ENCODE results near the gene PHAF1. TPM values are rescaled to one million over a fixed set of nuclear protein-coding genes. Genes with fewer than 3 reads are reported as not detected.

PHAF1 gene
- total and polyA plus RNA-seq, 4 donors = 26.6 to 42.4 (median 28.4) TPM

- Histone ChIP-seq H3K36me3 (ENCODE audit: control insufficient read depth in 4 of 4, insufficient read depth in 3 of 4, low read depth in 1 of 4, low read length in 3 of 4) (no peaks in the 10 kb centered on the region), H3K9ac (ENCODE audit: low read depth in 1 of 2, low read length in 2 of 2) (no peak overlapping the region), H3K4me3 (ENCODE audit: low read depth in 1 of 3, low read length in 3 of 3) (no peak overlapping the region), H3K27me3 (ENCODE audit: control insufficient read depth in 4 of 4, insufficient read depth in 4 of 4, low read length in 3 of 4) (no peaks in the 10 kb centered on the region), H3K27ac (ENCODE audit: low read depth in 1 of 2, low read length in 2 of 2) (no peak overlapping the region), H3K9me3 (ENCODE audit: control insufficient read depth in 4 of 4, low read length in 3 of 4) (no peaks in the 10 kb centered on the region), H3K4me1 (ENCODE audit: control insufficient read depth in 4 of 4, insufficient read depth in 4 of 4, low read length in 3 of 4) (peaks cover 2 to 38% (median 23%) of the 10 kb centered on the region in 4 donors)
- no peak for DNase-seq (ENCODE audit: low spot score)
- TF ChIP-seq HNF4G (IDR thresholded peaks at IDR 0.05) (no peak), FOXA2 (IDR thresholded peaks at IDR 0.05) (no peak), RXRA (IDR thresholded peaks at IDR 0.05) (no peak), MAX (IDR thresholded peaks at IDR 0.05) (no peak), TAF1 (conservative IDR thresholded peaks at IDR 0.05) (no peak), FOXA1 (IDR thresholded peaks at IDR 0.05) (no peak), ZBTB33 (IDR thresholded peaks at IDR 0.05) (no peak), HNF4A (conservative IDR thresholded peaks at IDR 0.05) (no peak), GABPA (IDR thresholded peaks at IDR 0.05 in 1 of 2, conservative IDR thresholded peaks at IDR 0.05 in 1 of 2) (no peak), YY1 (IDR thresholded peaks at IDR 0.05) (no peak), JUND (IDR thresholded peaks at IDR 0.05) (no peak), REST (IDR thresholded peaks at IDR 0.05) (no peak)
- WGBS = 78% methylated on average over 7 of the region's 7 CpGs
These were observed 47.5 kb downstream of the PHAF1 start for GRCh38 chr16:67157106-67157748.

- Histone ChIP-seq H3K9me3 (ENCODE audit: control insufficient read depth in 4 of 4, low read length in 3 of 4) (no peaks in the 10 kb centered on the region), H3K4me1 (ENCODE audit: control insufficient read depth in 4 of 4, insufficient read depth in 4 of 4, low read length in 3 of 4) (peaks cover 7 to 46% (median 30%) of the 10 kb centered on the region in 4 donors), H3K27ac (ENCODE audit: low read depth in 1 of 2, low read length in 2 of 2) (peak overlapping the region in 1 of 2 donors; percentile 77), H3K9ac (ENCODE audit: low read depth in 1 of 2, low read length in 2 of 2) (no peak overlapping the region), H3K4me3 (ENCODE audit: low read depth in 1 of 3, low read length in 3 of 3) (no peak overlapping the region), H3K36me3 (ENCODE audit: control insufficient read depth in 4 of 4, insufficient read depth in 3 of 4, low read depth in 1 of 4, low read length in 3 of 4) (no peaks in the 10 kb centered on the region), H3K27me3 (ENCODE audit: control insufficient read depth in 4 of 4, insufficient read depth in 4 of 4, low read length in 3 of 4) (no peaks in the 10 kb centered on the region)
- WGBS = 84% methylated on average over 7 of the region's 7 CpGs
- no peak for DNase-seq (ENCODE audit: low spot score)
- TF ChIP-seq TAF1 (conservative IDR thresholded peaks at IDR 0.05) (no peak), RAD21 (IDR thresholded peaks at IDR 0.05) (no peak), YY1 (IDR thresholded peaks at IDR 0.05) (no peak), REST (IDR thresholded peaks at IDR 0.05) (no peak), RXRA (IDR thresholded peaks at IDR 0.05) (no peak), NR2F2 (IDR thresholded peaks at IDR 0.05) (no peak), CTCF (IDR thresholded peaks at IDR 0.05; ENCODE audit: low read depth, low read length, missing input control) (no peak), FOXA2 (IDR thresholded peaks at IDR 0.05) (no peak), MAX (IDR thresholded peaks at IDR 0.05) (no peak), ATF3 (IDR thresholded peaks at IDR 0.05) (no peak), EGR1 (IDR thresholded peaks at IDR 0.05; ENCODE audit: low read depth in 2 of 2) (no peak)
These were observed 48.3 kb downstream of the PHAF1 start for GRCh38 chr16:67157892-67158635.
